MCF 10A (cell line): ENCODE measurements around the gene C8A. TPM values are rescaled to one million over a fixed set of nuclear protein-coding genes. Genes with fewer than 3 reads are reported as not detected.

Experiments used
- BruUV-seq: library from RNA; stranded (reverse); fragments of 400-500 nt; replicated peaks from 2 replicates; lab custom pipeline; 2021; lab: Mats Ljungman, UMichigan
- CTCF ChIA-PET: fragments of 300-600 bp; sonication (Branson Sonifier 250); formaldehyde crosslinking; extraction: SDS; loops from one replicate; lab custom pipeline; 2021; ENCODE audit warnings: antibody characterized with exemption, inconsistent platforms; lab: Yijun Ruan, JAX
- POLR2A ChIA-PET: fragments of 300-600, 350-650 bp; sonication (Branson Sonifier 250); formaldehyde crosslinking; extraction: SDS; loops from one replicate; lab custom pipeline; 2020; ENCODE audit warnings: antibody characterized with exemption, inconsistent platforms; lab: Yijun Ruan, JAX
- DNase-seq: peaks from one replicate; pipeline ENCODE4 v3.0.0-alpha.2; 2018; ENCODE audit not compliant: unreplicated experiment
- H3K27ac Mint-ChIP-seq: one replicate; pipeline ENCODE4 v1.8.0; 2022; ENCODE audit warnings: mild to moderate bottlenecking, low read depth, mixed read lengths; ENCODE audit not compliant: unreplicated experiment
- H3K27me3 Mint-ChIP-seq: one replicate; pipeline ENCODE4 v1.8.0; 2022; ENCODE audit warnings: mixed read lengths; ENCODE audit not compliant: insufficient read depth, unreplicated experiment
- H3K36me3 Mint-ChIP-seq: one replicate; pipeline ENCODE4 v1.8.0; 2022; ENCODE audit warnings: mild to moderate bottlenecking, moderate library complexity, mixed read lengths; ENCODE audit not compliant: insufficient read depth, unreplicated experiment
- H3K4me1 Mint-ChIP-seq: one replicate; pipeline ENCODE4 v1.8.0; 2022; ENCODE audit warnings: mixed read lengths; ENCODE audit not compliant: insufficient read depth, unreplicated experiment
- H3K4me3 Mint-ChIP-seq: one replicate; pipeline ENCODE4 v1.8.0; 2022; ENCODE audit warnings: mild to moderate bottlenecking, moderate library complexity, mixed read lengths; ENCODE audit not compliant: unreplicated experiment
- H3K9me3 Mint-ChIP-seq: one replicate; pipeline ENCODE4 v1.8.0; 2022; ENCODE audit warnings: mixed read lengths; ENCODE audit not compliant: unreplicated experiment
- CTCF ChIP-seq: fragments of 200-600 bp; IDR thresholded peaks from one replicate; pipeline ENCODE4 v1.8.0; 2022; ENCODE audit warnings: antibody characterized with exemption, mild to moderate bottlenecking; ENCODE audit not compliant: unreplicated experiment
- intact Hi-C: fragments of 100-400 bp; cut with micrococcal nuclease; formaldehyde crosslinking; loops from 2 replicates; pipeline ENCODE4 v1.14.1; 2022
- total RNA-seq: library from RNA; stranded (reverse); gene quantifications from 2 replicates; pipeline ENCODE4 v1.2.3, GENCODE V29; 2022

C8A gene
- total RNA-seq, 1 experiment from 2014 or later: not detected

GRCh38 chr1:56873213-56873612, 18.6 kb downstream of the C8A start:
- H3K36me3 Mint-ChIP-seq: no peaks in the 10 kb centered on the region
- no peaks in the 10 kb centered on the region for H3K9me3 Mint-ChIP-seq
- H3K4me3 Mint-ChIP-seq: no peak overlapping the region
- no peak for DNase-seq
- ChIA-PET CTCF (no interaction called here), POLR2A (no interaction called here)
- no peaks in the 10 kb centered on the region for H3K27me3 Mint-ChIP-seq
- no TSS peak for BruUV-seq
- TF ChIP-seq CTCF: no peak
- no peaks in the 10 kb centered on the region for H3K4me1 Mint-ChIP-seq
- H3K27ac Mint-ChIP-seq: no peak overlapping the region
- intact Hi-C loops: no loop called here

GRCh38 chr1:56874689-56875088, 20.1 kb downstream of the C8A start:
- H3K27ac Mint-ChIP-seq: no peak overlapping the region
- no TSS peak for BruUV-seq
- H3K4me3 Mint-ChIP-seq: no peak overlapping the region
- no peaks in the 10 kb centered on the region for H3K27me3 Mint-ChIP-seq
- no peak for TF ChIP-seq CTCF
- no peak for DNase-seq
- POLR2A ChIA-PET: no interaction called here
- H3K9me3 Mint-ChIP-seq: no peaks in the 10 kb centered on the region
- H3K36me3 Mint-ChIP-seq: no peaks in the 10 kb centered on the region
- H3K4me1 Mint-ChIP-seq: no peaks in the 10 kb centered on the region
- CTCF ChIA-PET: no interaction called here
- intact Hi-C loops: no loop called here

GRCh38 chr1:56877973-56878372, 23.4 kb downstream of the C8A start:
- no peak for TF ChIP-seq CTCF
- no TSS peak for BruUV-seq
- no peaks in the 10 kb centered on the region for H3K36me3 Mint-ChIP-seq
- no peak for DNase-seq
- no peaks in the 10 kb centered on the region for H3K4me1 Mint-ChIP-seq
- CTCF ChIA-PET: interaction anchor here (0.7 kb wide), 1 partner anchor 130 kb away, joined by 4 read pairs; no protein-coding TSS in a partner anchor
- H3K27ac Mint-ChIP-seq: no peak overlapping the region
- H3K4me3 Mint-ChIP-seq: no peak overlapping the region
- intact Hi-C loops: no loop called here
- H3K27me3 Mint-ChIP-seq: no peaks in the 10 kb centered on the region
- H3K9me3 Mint-ChIP-seq: no peaks in the 10 kb centered on the region
- POLR2A ChIA-PET: no interaction called here

- no peak overlapping the region for H3K4me3 Mint-ChIP-seq
- H3K27ac Mint-ChIP-seq: no peak overlapping the region
- no peak for DNase-seq
- TF ChIP-seq CTCF: no peak
- intact Hi-C loops: no loop called here
- H3K9me3 Mint-ChIP-seq: peaks cover 6% of the 10 kb centered on the region
- ChIA-PET POLR2A (no interaction called here), CTCF (no interaction called here)
- no peaks in the 10 kb centered on the region for H3K36me3 Mint-ChIP-seq
- no peaks in the 10 kb centered on the region for H3K4me1 Mint-ChIP-seq
- no TSS peak for BruUV-seq
- no peaks in the 10 kb centered on the region for H3K27me3 Mint-ChIP-seq
These were observed 26.2 kb downstream of the C8A start for GRCh38 chr1:56880774-56881173.
